Motor neuron (in vitro differentiated cells): ENCODE measurements around the gene DPH2. TPM values are rescaled to one million over a fixed set of nuclear protein-coding genes. Genes with fewer than 3 reads are reported as not detected.
A peak's percentile ranks its signal among the peaks of the same experiment; 100 is the strongest.

Experiments
- ATAC-seq, 8 experiments: fragments of 200-7000 bp; cut with Tn5 transposase; replicated peaks in 6 of 8; 2 replicates each; pipeline ENCODE4 v1.8.0; 2021; ENCODE audit warnings: mild to moderate bottlenecking in 8 of 8, moderate library complexity in 8 of 8
- H3K27ac ChIP-seq, 2 donors: fragments of 250-450 bp; sonication (Bioruptor Pico); 2 replicates each; pipeline ENCODE4 v1.9.0; 2021; ENCODE audit warnings: antibody characterized with exemption in 2 of 2, mild to moderate bottlenecking in 2 of 2, moderate library complexity in 1 of 2
- H3K4me1 ChIP-seq, 2 donors: fragments of 250-450 bp; sonication (Bioruptor Pico); replicated peaks in 1 of 2; 2 replicates each; pipeline ENCODE4 v1.6.1; 2021; ENCODE audit warnings: antibody characterized with exemption in 2 of 2, mild to moderate bottlenecking in 2 of 2, moderate library complexity in 1 of 2
- H3K4me3 ChIP-seq, 5 donors: fragments of 250-450 bp; sonication (Bioruptor Pico); 2 replicates each; pipeline ENCODE4 v1.9.0; 2021; ENCODE audit warnings: antibody characterized with exemption in 5 of 5, mild to moderate bottlenecking in 5 of 5, moderate library complexity in 4 of 5
- WGBS, 10 experiments: fragments of 450-650 bp; shearing (Covaris generic); methylation state at CpG; one replicate each; pipeline ENCODE4 v1.0.0; 2022; 5-methylcytosine and 5-hydroxymethylcytosine counted together
- in situ Hi-C, 9 experiments: fragments of 400-800 bp; cut with MboI; loops; one replicate each; pipeline ENCODE4 v1.15.0; 2021; ENCODE audit warnings: low sequenced_read_pairs in 9 of 9, low pct_unique_long_range_greater_than_20kb in 2 of 9; ENCODE audit not compliant: unreplicated experiment in 9 of 9
- total RNA-seq, 8 experiments: library from RNA; unstranded; fragments of 300-600 nt; gene quantifications; 2 replicates each; pipeline versions ENCODE4 v1.2.3 to v1.2.4, GENCODE V29; 2022

The DPH2 gene
- total RNA-seq, 8 experiments from 2014 or later, result 18.8 to 45.2 (median 36.7) TPM

GRCh38 chr1:43934986-43935324 lies 34.9 kb upstream of the DPH2 start:
- ATAC-seq, result no peak
- Histone ChIP-seq H3K4me3 (no peak overlapping the region), H3K4me1 (peaks cover 0 to 6% of the 10 kb centered on the region in 2 donors), H3K27ac (no peak overlapping the region)
- in situ Hi-C loops, result loop anchor here in 7 of 9 experiments (5.0 to 25.0 kb wide), 4 partner anchors 170 to 398 kb away; partner anchors contain the start of gene PTPRF (in 4 of the 7)
- 0 to 100% (median 49%) methylated on average over 1 to 5 of the region's 5 CpGs; no CpG with 5 or more reads in 3 of the 10 experiments for WGBS, 10 experiments

- peak in 4 of 8 experiments; percentile 35 to 49 (median 44) for ATAC-seq
- in situ Hi-C loops, result loop anchor here in 7 of 9 experiments (5.0 to 25.0 kb wide), 4 partner anchors 171 to 399 kb away; partner anchors contain the start of gene PTPRF (in 4 of the 7)
- 55 to 89% (median 60%) methylated on average over 2 to 4 of the region's 48 CpGs; no CpG with 5 or more reads in 6 of the 10 experiments for WGBS, 10 experiments
- Histone ChIP-seq H3K27ac (no peak overlapping the region), H3K4me3 (peak overlapping the region; percentile 33 to 36 (median 34)), H3K4me1 (peaks cover 0 to 6% of the 10 kb centered on the region in 2 donors)
These were observed 33.9 kb upstream of the DPH2 start for GRCh38 chr1:43935711-43936427.

- peaks cover 0 to 6% of the 10 kb centered on the region in 2 donors for H3K4me1 ChIP-seq
- WGBS, 10 experiments, result 3 to 76% (median 32%) methylated on average over 5 to 17 of the region's 56 CpGs; no CpG with 5 or more reads in 6 of the 10 experiments
- in situ Hi-C loops, result loop anchor here in 7 of 9 experiments (5.0 to 25.0 kb wide), 4 partner anchors 172 to 399 kb away; partner anchors contain the start of gene PTPRF (in 4 of the 7)
- peak overlapping the region; percentile 33 to 36 (median 34) for H3K4me3 ChIP-seq
- H3K27ac ChIP-seq, result no peak overlapping the region
- peak in 7 of 8 experiments; percentile 7 to 72 (median 69) for ATAC-seq
These were observed 33.2 kb upstream of the DPH2 start for GRCh38 chr1:43936431-43937151.

GRCh38 chr1:43937179-43937865 lies 32.5 kb upstream of the DPH2 start:
- no peak overlapping the region for H3K27ac ChIP-seq
- in situ Hi-C loops, result loop anchor here in 7 of 9 experiments (5.0 to 25.0 kb wide), 4 partner anchors 173 to 400 kb away; partner anchors contain the start of gene PTPRF (in 4 of the 7)
- ATAC-seq, result peak in 1 of 8 experiments; percentile 0
- H3K4me1 ChIP-seq, result peaks cover 0 to 6% of the 10 kb centered on the region in 2 donors
- no peak overlapping the region for H3K4me3 ChIP-seq
- WGBS, 10 experiments, result 73 to 100% (median 88%) methylated on average over 1 to 6 of the region's 8 CpGs; no CpG with 5 or more reads in 3 of the 10 experiments

GRCh38 chr1:43938383-43938782 lies 31.4 kb upstream of the DPH2 start:
- Histone ChIP-seq H3K4me3 (no peak overlapping the region), H3K27ac (no peak overlapping the region), H3K4me1 (peaks cover 0 to 6% of the 10 kb centered on the region in 2 donors)
- 44 to 100% (median 75%) methylated on average over 2 to 9 of the region's 10 CpGs for WGBS, 10 experiments
- no peak for ATAC-seq
- in situ Hi-C loops, result loop anchor here in 7 of 9 experiments (5.0 to 25.0 kb wide), 4 partner anchors 174 to 401 kb away; partner anchors contain the start of gene PTPRF (in 4 of the 7)

- in situ Hi-C loops, result loop anchor here in 7 of 9 experiments (5.0 to 25.0 kb wide), 4 partner anchors 174 to 402 kb away; partner anchors contain the start of gene PTPRF (in 4 of the 7)
- peaks cover 0 to 3% of the 10 kb centered on the region in 2 donors for H3K4me1 ChIP-seq
- 47 to 100% (median 70%) methylated on average over 1 to 3 of the region's 3 CpGs; no CpG with 5 or more reads in 6 of the 10 experiments for WGBS, 10 experiments
- no peak for ATAC-seq
- H3K27ac ChIP-seq, result no peak overlapping the region
- H3K4me3 ChIP-seq, result no peak overlapping the region
These were observed 30.8 kb upstream of the DPH2 start for GRCh38 chr1:43938892-43939587.

GRCh38 chr1:43942411-43942810 lies 27.4 kb upstream of the DPH2 start:
- no peak for ATAC-seq
- in situ Hi-C loops, result loop anchor here in 6 of 9 experiments (10.0 to 25.0 kb wide), 3 partner anchors 178 to 405 kb away; partner anchors contain the start of gene PTPRF (in 4 of the 6)
- 70 to 100% (median 85%) methylated on average over 2 to 3 of the region's 3 CpGs; no CpG with 5 or more reads in 4 of the 10 experiments for WGBS, 10 experiments

GRCh38 chr1:43944860-43945259 lies 24.9 kb upstream of the DPH2 start:
- H3K4me3 ChIP-seq, result no peak overlapping the region
- ATAC-seq, result no peak
- 67 to 100% (median 100%) methylated on average over 1 of the region's 1 CpG; no CpG with 5 or more reads in 4 of the 10 experiments for WGBS, 10 experiments
- peaks cover 17 to 20% of the 10 kb centered on the region in 2 donors for H3K4me1 ChIP-seq
- no peak overlapping the region for H3K27ac ChIP-seq
- in situ Hi-C loops, result loop anchor here in 6 of 9 experiments (10.0 to 25.0 kb wide), 3 partner anchors 180 to 408 kb away; partner anchors contain the start of gene PTPRF (in 4 of the 6)

More at GRCh38 chr1:43942411-43942810, 27.4 kb upstream of the DPH2 start:
- Histone ChIP-seq H3K4me3 (no peak overlapping the region), H3K4me1 (peaks cover 8% of the 10 kb centered on the region in 2 donors), H3K27ac (no peak overlapping the region)

GRCh38 chr1:43945674-43946235 lies 24.1 kb upstream of the DPH2 start:
- H3K4me3 ChIP-seq, result peak overlapping the region; percentile 57 to 88 (median 65)
- H3K4me1 ChIP-seq, result peaks cover 17 to 20% of the 10 kb centered on the region in 2 donors
- in situ Hi-C loops, result loop anchor here in 6 of 9 experiments (10.0 to 25.0 kb wide), 3 partner anchors 181 to 408 kb away; partner anchors contain the start of gene PTPRF (in 4 of the 6)
- no peak for ATAC-seq
- WGBS, 10 experiments, result 20 to 63% (median 42%) methylated on average over 2 to 3 of the region's 3 CpGs; no CpG with 5 or more reads in 3 of the 10 experiments
- no peak overlapping the region for H3K27ac ChIP-seq

GRCh38 chr1:43946236-43947060 lies 23.4 kb upstream of the DPH2 start, which contains the start of gene IPO13:
TSS of gene IPO13 (plus strand) at chr1:43946950. CDS start at chr1:43947601, 651 bp downstream.
- WGBS, 10 experiments, result 0 to 13% (median 2%) methylated on average over 2 to 35 of the region's 74 CpGs; no CpG with 5 or more reads in 3 of the 10 experiments
- peak; percentile 94 to 97 (median 96) for ATAC-seq
- Histone ChIP-seq H3K4me1 (peaks cover 17 to 20% of the 10 kb centered on the region in 2 donors), H3K4me3 (peak within 1 kb of the TSS; percentile 57 to 88 (median 65)), H3K27ac (peak within 1 kb of the TSS; percentile 97 to 100)
- in situ Hi-C loops, result loop anchor here in 6 of 9 experiments (10.0 to 25.0 kb wide), 3 partner anchors 182 to 409 kb away; partner anchors contain the start of gene PTPRF (in 4 of the 6)
